ENCODE measurements around the gene SGPP1. TPM values are rescaled to one million over a fixed set of nuclear protein-coding genes. Genes with fewer than 3 reads are reported as not detected.

The SGPP1 gene
- total RNA-seq, 1 experiment from 2014 or later = 5.5 TPM

DNA sequence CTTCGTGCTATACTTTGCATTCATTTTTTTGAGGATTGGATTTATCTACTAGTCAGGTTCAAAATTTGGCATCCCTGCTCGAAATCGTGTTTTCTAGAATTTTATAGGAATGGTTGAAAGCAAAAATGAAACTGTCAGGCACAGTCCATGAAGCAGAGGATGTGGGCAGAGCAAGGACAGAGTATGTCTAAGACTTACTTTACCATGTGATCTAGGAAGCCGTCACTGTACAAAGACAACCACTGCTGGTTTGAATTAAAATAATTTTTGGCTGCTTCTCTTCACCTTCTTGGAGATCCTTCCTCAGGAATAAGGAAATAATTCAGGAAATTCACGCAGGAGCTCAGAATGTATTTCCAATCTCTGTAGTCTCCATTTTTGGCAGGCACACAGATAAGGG, 31.6 kb upstream of the SGPP1 start:
- Mint-ChIP-seq H3K27ac (no peak overlapping the region), H3K4me3 (no peak overlapping the region), H3K36me3 (ENCODE audit: insufficient read depth in 1 of 3, low read depth in 3 of 3) (no peaks in the 10 kb centered on the region; a peak in 1 of 7 replicates), H3K4me1 (no peaks in the 10 kb centered on the region), H3K9me3 (no peaks in the 10 kb centered on the region), H3K27me3 (ENCODE audit: low read depth) (no peaks in the 10 kb centered on the region)
- no peak overlapping the region for H2BK5ac ChIP-seq (ENCODE audit: insufficient read length, low read length)
- H3K27me3 ChIP-seq (ENCODE audit: insufficient read depth, low read length) = no peaks in the 10 kb centered on the region
- no peaks in the 10 kb centered on the region for H3K4me1 ChIP-seq (ENCODE audit: insufficient read depth, low read length)
- H3K27ac ChIP-seq (ENCODE audit: insufficient read length, low read depth, low read length) = no peak overlapping the region
- WGBS (ENCODE audit: extremely low coverage, insufficient read length, low lambda C conversion rate) = no CpG with 5 or more reads among the region's 5 CpGs
- no peaks in the 10 kb centered on the region for H3K79me1 ChIP-seq (ENCODE audit: insufficient read depth, low read depth, low read length, poor library complexity, severe bottlenecking)
- H3K4me2 ChIP-seq (ENCODE audit: insufficient read depth, insufficient read length, low read length) = no peak overlapping the region
- no peak overlapping the region for H3T11ph ChIP-seq (ENCODE audit: low read length)
- H3K23me2 ChIP-seq (ENCODE audit: insufficient read length, low read depth, low read length, poor library complexity, severe bottlenecking) = no peaks in the 10 kb centered on the region
- H2AK5ac ChIP-seq (ENCODE audit: insufficient read length, low read length) = no peak overlapping the region
- no peak overlapping the region for H2BK20ac ChIP-seq (ENCODE audit: low read depth, low read length, poor library complexity, severe bottlenecking)
- no peak overlapping the region for H3K23ac ChIP-seq (ENCODE audit: insufficient read length, low read depth, low read length)
- H3K4ac ChIP-seq (ENCODE audit: low read depth, low read length) = no peak overlapping the region
- H2BK15ac ChIP-seq (ENCODE audit: low read depth, low read length) = no peak overlapping the region
- H3K79me2 ChIP-seq (ENCODE audit: insufficient read depth, low read length) = no peaks in the 10 kb centered on the region
- no peak overlapping the region for H2AFZ ChIP-seq (ENCODE audit: low read length)
- no peak overlapping the region for H4K8ac ChIP-seq (replicated peaks; ENCODE audit: insufficient read length, low read depth, low read length)
- TF ChIP-seq, protein P1, sequence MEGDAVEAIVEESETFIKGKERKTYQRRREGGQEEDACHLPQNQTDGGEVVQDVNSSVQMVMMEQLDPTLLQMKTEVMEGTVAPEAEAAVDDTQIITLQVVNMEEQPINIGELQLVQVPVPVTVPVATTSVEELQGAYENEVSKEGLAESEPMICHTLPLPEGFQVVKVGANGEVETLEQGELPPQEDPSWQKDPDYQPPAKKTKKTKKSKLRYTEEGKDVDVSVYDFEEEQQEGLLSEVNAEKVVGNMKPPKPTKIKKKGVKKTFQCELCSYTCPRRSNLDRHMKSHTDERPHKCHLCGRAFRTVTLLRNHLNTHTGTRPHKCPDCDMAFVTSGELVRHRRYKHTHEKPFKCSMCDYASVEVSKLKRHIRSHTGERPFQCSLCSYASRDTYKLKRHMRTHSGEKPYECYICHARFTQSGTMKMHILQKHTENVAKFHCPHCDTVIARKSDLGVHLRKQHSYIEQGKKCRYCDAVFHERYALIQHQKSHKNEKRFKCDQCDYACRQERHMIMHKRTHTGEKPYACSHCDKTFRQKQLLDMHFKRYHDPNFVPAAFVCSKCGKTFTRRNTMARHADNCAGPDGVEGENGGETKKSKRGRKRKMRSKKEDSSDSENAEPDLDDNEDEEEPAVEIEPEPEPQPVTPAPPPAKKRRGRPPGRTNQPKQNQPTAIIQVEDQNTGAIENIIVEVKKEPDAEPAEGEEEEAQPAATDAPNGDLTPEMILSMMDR (conservative IDR thresholded peaks at IDR 0.05) = no peak
- no peaks in the 10 kb centered on the region for H3K9me3 ChIP-seq (ENCODE audit: control insufficient read depth, low read depth, low read length)
- no peak overlapping the region for H2BK12ac ChIP-seq (ENCODE audit: insufficient read length, low read depth, low read length)
- H4K91ac ChIP-seq (ENCODE audit: insufficient read length, low read depth, low read length) = no peak overlapping the region
- no peak overlapping the region for H3K14ac ChIP-seq (ENCODE audit: insufficient read depth, low read length)
- DNase-seq = no peak
- H4K5ac ChIP-seq (ENCODE audit: insufficient read length, low read depth, low read length) = no peak overlapping the region
- H3K18ac ChIP-seq (ENCODE audit: insufficient read length, low read depth, low read length) = no peak overlapping the region
- no peaks in the 10 kb centered on the region for H4K20me1 ChIP-seq (ENCODE audit: control insufficient read depth, insufficient read depth, insufficient read length)
- H3K9ac ChIP-seq (ENCODE audit: extremely low read depth, insufficient read length, low read length) = no peak overlapping the region
- no peak overlapping the region for H2BK120ac ChIP-seq (ENCODE audit: low read depth, low read length, poor library complexity, severe bottlenecking)
- no peak overlapping the region for H3K56ac ChIP-seq (ENCODE audit: insufficient read length, low read depth, low read length)

Measured in H9 (cell line).